Measurements from ENCODE around the gene CHRNA9. TPM values are rescaled to one million over a fixed set of nuclear protein-coding genes. Genes with fewer than 3 reads are reported as not detected.

CHRNA9 gene
- total and polyA plus RNA-seq, 2 of the 4 experiments (the other 2 are of a cell fraction): not detected

GRCh38 chr4:40331961-40332360, 3.2 kb upstream of the CHRNA9 start:
- Histone ChIP-seq H3K4me2 (ENCODE audit: low read depth, low read length) (no peak overlapping the region), H3K4ac (ENCODE audit: low read depth, low read length) (no peak overlapping the region), H2AK5ac (ENCODE audit: low read depth, low read length) (no peak overlapping the region), H4K91ac (ENCODE audit: insufficient read depth, low read depth, low read length) (no peak overlapping the region), H3K18ac (ENCODE audit: low read depth, low read length) (no peak overlapping the region), H2AFZ (replicated peaks; ENCODE audit: low read length, poor library complexity) (no peak overlapping the region), H2AK9ac (replicated peaks; ENCODE audit: low read depth, low read length, poor library complexity) (no peak overlapping the region), H3K4me3 (ENCODE audit: insufficient read depth, low read depth, low read length) (no peak overlapping the region), H3K27ac (ENCODE audit: insufficient read depth, low read length) (no peak overlapping the region), H4K5ac (ENCODE audit: low read depth, low read length) (no peak overlapping the region), H3K9ac (ENCODE audit: low read depth, low read length) (no peak overlapping the region), H3K36me3 (ENCODE audit: control insufficient read depth, insufficient read depth, low read length) (no peaks in the 10 kb centered on the region), H2BK15ac (ENCODE audit: low read depth, low read length) (no peak overlapping the region), H3K23ac (ENCODE audit: low read depth, low read length) (no peak overlapping the region), H3K56ac (ENCODE audit: extremely low read depth, insufficient read depth, low read length) (no peak overlapping the region), H4K20me1 (ENCODE audit: insufficient read depth, low read length) (no peaks in the 10 kb centered on the region), H3K9me1 (ENCODE audit: insufficient read depth, low read length) (peaks cover 12% of the 10 kb centered on the region), H3K14ac (replicated peaks; ENCODE audit: low read depth, low read length) (no peak overlapping the region), H2BK5ac (ENCODE audit: low read depth, low read length, poor library complexity, severe bottlenecking) (no peak overlapping the region), H3K79me1 (ENCODE audit: low read depth in 1 of 2, low read length in 2 of 2) (no peaks in the 10 kb centered on the region), H4K8ac (ENCODE audit: low read depth in 2 of 2, low read length in 2 of 2) (no peak overlapping the region), H2BK20ac (ENCODE audit: low read depth, low read length) (no peak overlapping the region), H3K9me3 (ENCODE audit: control insufficient read depth, insufficient read depth, low read length) (no peaks in the 10 kb centered on the region), H3K27me3 (ENCODE audit: control insufficient read depth, insufficient read depth, low read length) (peaks cover 4% of the 10 kb centered on the region; the same call in 1 of the 2 replicates), H3K4me1 (ENCODE audit: control insufficient read depth, insufficient read depth, low read length) (peaks cover 11% of the 10 kb centered on the region; the same call in 1 of the 2 replicates), H2BK120ac (ENCODE audit: low read depth, low read length) (no peak overlapping the region)
- dilution Hi-C loops (cut with HindIII; ENCODE audit: low sequenced_read_pairs, unreplicated experiment) (no loop called here), intact Hi-C loops (cut with micrococcal nuclease) (no loop called here), in situ Hi-C loops (cut with MboI; ENCODE audit: low sequenced_read_pairs) (no loop called here)
- no peak for ATAC-seq (ENCODE audit: low read depth)
- POLR2A ChIA-PET (ENCODE audit: unreplicated experiment): interaction anchor here (0.6 kb wide), 1 partner anchor 888 kb away, joined by 7 read pairs; no protein-coding TSS in a partner anchor
- WGBS, 2 experiments (ENCODE audit: extremely low coverage in 2 of 2, insufficient read length in 1 of 2): no CpG with 5 or more reads among the region's 3 CpGs
- no TSS peak for BruUV-seq (replicated peaks)
- no peak for DNase-seq
- CTCF ChIA-PET: no interaction called here
- TF ChIP-seq BHLHE40 (IDR thresholded peaks at IDR 0.05; ENCODE audit: low read depth, low read length): no peak
- TF ChIP-seq NFE2L2 (IDR thresholded peaks at IDR 0.05; ENCODE audit: low read depth, low read length): no peak
- TF ChIP-seq MAFK (IDR thresholded peaks at IDR 0.05; ENCODE audit: low read depth, low read length): no peak
- no peak for TF ChIP-seq CEBPB (IDR thresholded peaks at IDR 0.05; ENCODE audit: low read depth, low read length)
- no peak for TF ChIP-seq RFX5 (IDR thresholded peaks at IDR 0.05; ENCODE audit: low read depth, low read length)
- TF ChIP-seq CHD1 (IDR thresholded peaks at IDR 0.05; ENCODE audit: low read depth, low read length): no peak
- no peak for TF ChIP-seq SMC3 (IDR thresholded peaks at IDR 0.05; ENCODE audit: low read depth, low read length)
- no peak for TF ChIP-seq MAZ (IDR thresholded peaks at IDR 0.05; ENCODE audit: borderline replicate concordance, low read depth, low read length)
- TF ChIP-seq RAD21 (IDR thresholded peaks at IDR 0.05; ENCODE audit: low read length): no peak
- no peak for TF ChIP-seq POLR2A (IDR thresholded peaks at IDR 0.05; ENCODE audit: low read depth, low read length)
- no peak for TF ChIP-seq USF2 (IDR thresholded peaks at IDR 0.05; ENCODE audit: low read depth, low read length)
- no peak for TF ChIP-seq ELK1 (IDR thresholded peaks at IDR 0.05; ENCODE audit: borderline replicate concordance, low read depth, low read length)
- no peak for TF ChIP-seq MXI1 (IDR thresholded peaks at IDR 0.05; ENCODE audit: borderline replicate concordance, low read depth, low read length)
- no peak for TF ChIP-seq CTCF (conservative IDR thresholded peaks at IDR 0.05; ENCODE audit: low read depth, low read length)
- TF ChIP-seq RCOR1 (IDR thresholded peaks at IDR 0.05; ENCODE audit: insufficient replicate concordance, low read length): no peak
- TF ChIP-seq FOS (IDR thresholded peaks at IDR 0.05; ENCODE audit: low read depth, low read length): no peak

Data from IMR-90 (cell line).